A673 (cell line): ENCODE data around the gene ARHGEF28. TPM values are rescaled to one million over a fixed set of nuclear protein-coding genes. Genes with fewer than 3 reads are reported as not detected.

Experiments used
- BruUV-seq: library from RNA; stranded (reverse); fragments of 400-500 nt; replicated peaks from 2 replicates; lab custom pipeline; 2021; lab: Mats Ljungman, UMichigan
- CTCF ChIA-PET: fragments of 300-600 bp; sonication (Branson Sonifier 250); formaldehyde crosslinking; loops from one replicate; lab custom pipeline; 2022; ENCODE audit warnings: antibody characterized with exemption; lab: Charles Lee
- POLR2A ChIA-PET: fragments of 300-600 bp; sonication (Branson Sonifier 250); formaldehyde crosslinking; loops from one replicate; lab custom pipeline; 2022; ENCODE audit warnings: antibody characterized with exemption; ENCODE audit not compliant: low non-redundant PET; lab: Charles Lee
- DNase-seq: peaks from one replicate; pipeline ENCODE4 v3.0.0-alpha.2; 2015; ENCODE audit warnings: low spot score
- H3K27ac ChIP-seq: fragments of 200-600 bp; sonication (generic); 2 replicates; pipeline ENCODE4 v1.5.1; 2016; ENCODE audit warnings: mixed run types, low read depth, mild to moderate bottlenecking, mixed read lengths, antibody characterized with exemption, low read length; ENCODE audit not compliant: poor library complexity, severe bottlenecking
- H3K27me3 ChIP-seq: fragments of 200-600 bp; sonication (generic); replicated peaks from 2 replicates; pipeline ENCODE4 v1.6.1; 2017; ENCODE audit warnings: mixed run types, low read depth, mild to moderate bottlenecking, mixed read lengths, antibody characterized with exemption, low read length; ENCODE audit not compliant: insufficient read depth, poor library complexity
- H3K36me3 ChIP-seq: fragments of 200-600 bp; sonication (generic); 2 replicates; pipeline ENCODE4 v1.6.1; 2016; ENCODE audit warnings: mixed run types, mild to moderate bottlenecking, mixed read lengths, antibody characterized with exemption, low read length; ENCODE audit not compliant: insufficient read depth, poor library complexity, severe bottlenecking
- H3K4me1 ChIP-seq: fragments of 200-600 bp; sonication (generic); 2 replicates; pipeline ENCODE4 v1.6.1; 2017; ENCODE audit warnings: mixed run types, mild to moderate bottlenecking, mixed read lengths, antibody characterized with exemption, low read length; ENCODE audit not compliant: insufficient read depth, poor library complexity, severe bottlenecking
- H3K4me3 ChIP-seq: fragments of 200-600 bp; sonication (generic); 2 replicates; pipeline ENCODE4 v1.5.1; 2016; ENCODE audit warnings: low read depth, mixed run types, mild to moderate bottlenecking, mixed read lengths, low read length; ENCODE audit not compliant: poor library complexity, severe bottlenecking
- H3K9me3 ChIP-seq: fragments of 200-600 bp; sonication (generic); 2 replicates; pipeline ENCODE4 v1.6.1; 2016; ENCODE audit warnings: mixed run types, low read depth, mild to moderate bottlenecking, mixed read lengths, antibody characterized with exemption, low read length; ENCODE audit not compliant: poor library complexity, severe bottlenecking
- CTCF ChIP-seq: fragments of 300-800, 200-600 bp; sonication (generic); conservative IDR thresholded peaks from 2 replicates; pipeline ENCODE4 v1.5.1; 2017; ENCODE audit warnings: low read depth, mild to moderate bottlenecking, antibody characterized with exemption, low read length, moderate library complexity, mixed read lengths
- EZH2 ChIP-seq: fragments of 200-600 bp; sonication (generic); IDR thresholded peaks from 2 replicates; pipeline ENCODE4 v1.6.1; 2017; ENCODE audit warnings: borderline replicate concordance, low read depth, mild to moderate bottlenecking, mixed read lengths, antibody characterized with exemption, low read length; ENCODE audit not compliant: poor library complexity, severe bottlenecking
- intact Hi-C: fragments of 100-400 bp; cut with micrococcal nuclease; formaldehyde crosslinking; loops from one replicate; pipeline ENCODE4 v1.10.0; 2022; ENCODE audit not compliant: unreplicated experiment
- total RNA-seq: library from RNA; stranded (reverse); gene quantifications from 2 replicates; pipeline ENCODE4 v1.2.3, GENCODE V29; 2021

ARHGEF28 gene
- total RNA-seq, 1 experiment from 2014 or later, result 3.4 TPM

- POLR2A ChIA-PET, result no interaction called here
Measured at GRCh38 chr5:73722231-73722630, 96.2 kb downstream of the ARHGEF28 start.

DNA sequence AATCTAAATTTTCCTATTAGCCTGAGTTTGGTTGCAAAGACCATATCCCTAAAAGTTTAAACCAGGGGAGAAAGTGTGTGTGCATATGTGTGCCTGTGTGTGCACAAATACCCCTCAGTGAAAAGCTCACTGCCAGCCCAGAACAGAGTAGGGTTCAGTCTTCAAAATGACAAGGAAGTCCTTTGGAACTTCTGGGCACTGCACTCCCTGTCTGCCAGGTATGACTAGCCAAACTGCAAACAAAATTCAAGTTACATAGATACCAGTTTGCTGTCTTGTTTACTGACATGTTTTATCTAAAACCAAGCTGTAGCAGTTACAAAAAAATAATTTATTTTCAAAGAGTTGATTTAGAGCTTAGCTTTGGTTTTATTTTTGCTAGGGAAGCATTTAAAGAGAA, 100.1 kb downstream of the ARHGEF28 start:
- DNase-seq, result no peak
- CTCF ChIA-PET, result no interaction called here
- no peaks in the 10 kb centered on the region for H3K36me3 ChIP-seq
- H3K4me3 ChIP-seq, result no peak overlapping the region
- H3K27ac ChIP-seq, result no peak overlapping the region
- intact Hi-C loops, result no loop called here
- H3K9me3 ChIP-seq, result no peaks in the 10 kb centered on the region
- POLR2A ChIA-PET, result no interaction called here
- TF ChIP-seq EZH2 (no peak), CTCF (no peak)
- H3K27me3 ChIP-seq, result peaks cover 3% of the 10 kb centered on the region
- H3K4me1 ChIP-seq, result no peaks in the 10 kb centered on the region
- no TSS peak for BruUV-seq

More at GRCh38 chr5:73722231-73722630, 96.2 kb downstream of the ARHGEF28 start:
- CTCF ChIA-PET, result no interaction called here
- H3K4me3 ChIP-seq, result no peak overlapping the region
- no peak for DNase-seq
- H3K36me3 ChIP-seq, result no peaks in the 10 kb centered on the region
- no peak for TF ChIP-seq CTCF
- no peak for TF ChIP-seq EZH2
- H3K27me3 ChIP-seq, result peaks cover 3% of the 10 kb centered on the region
- BruUV-seq, result no TSS peak
- H3K4me1 ChIP-seq, result no peaks in the 10 kb centered on the region
- no peak overlapping the region for H3K27ac ChIP-seq
- intact Hi-C loops, result no loop called here
- H3K9me3 ChIP-seq, result no peaks in the 10 kb centered on the region

DNA sequence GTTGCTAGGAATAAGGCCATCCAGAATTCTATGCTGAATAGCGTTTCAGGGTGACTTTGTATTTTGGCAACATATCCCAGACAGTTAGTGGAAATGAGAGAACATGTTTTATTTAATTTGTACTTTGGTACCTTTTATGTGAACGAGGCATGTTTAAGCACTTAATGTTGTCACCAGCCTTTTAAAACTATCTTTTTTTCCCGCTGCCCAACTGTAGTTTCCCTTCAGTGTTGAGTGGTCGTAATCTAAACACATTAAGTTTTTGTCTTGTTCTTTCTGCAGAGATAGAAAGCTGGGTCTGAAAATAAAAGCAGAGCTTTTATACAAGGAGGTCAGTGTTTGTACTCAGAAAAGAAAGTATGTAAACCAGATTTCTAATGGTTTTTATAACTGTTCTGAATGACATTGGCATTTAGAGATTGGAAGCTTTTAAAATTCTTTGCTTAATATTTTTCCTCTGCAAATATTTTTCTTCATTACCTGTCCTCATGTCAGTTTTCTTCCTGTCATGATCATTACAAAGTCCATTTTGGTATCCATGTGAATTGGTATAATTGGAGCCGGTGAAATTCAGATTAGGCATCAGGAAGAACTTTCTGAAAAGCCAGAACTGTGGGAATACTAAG, 100.7 kb downstream of the ARHGEF28 start:
- POLR2A ChIA-PET, result no interaction called here
- BruUV-seq, result no TSS peak
- no peak overlapping the region for H3K27ac ChIP-seq
- H3K36me3 ChIP-seq, result no peaks in the 10 kb centered on the region
- CTCF ChIA-PET, result no interaction called here
- intact Hi-C loops, result no loop called here
- DNase-seq, result no peak
- peaks cover 3% of the 10 kb centered on the region for H3K27me3 ChIP-seq
- H3K9me3 ChIP-seq, result no peaks in the 10 kb centered on the region
- no peaks in the 10 kb centered on the region for H3K4me1 ChIP-seq
- TF ChIP-seq CTCF, result no peak
- TF ChIP-seq EZH2, result no peak
- H3K4me3 ChIP-seq, result no peak overlapping the region
